K562 (cell line): ENCODE data around the gene HSD17B1. TPM values are rescaled to one million over a fixed set of nuclear protein-coding genes. Genes with fewer than 3 reads are reported as not detected.
A peak's percentile ranks its signal among the peaks of the same experiment; 100 is the strongest.

Experiments
- COPS2 ChIP-seq: fragments of 450-650 bp; conservative IDR thresholded peaks from 2 replicates; pipeline ENCODE4 v1.6.1; 2016; ENCODE audit warnings: mild to moderate bottlenecking, moderate library complexity
- ELF1 ChIP-seq: fragments of 200-800 bp; sonication (Bioruptor generic); IDR thresholded peaks from 2 replicates; pipeline ENCODE4 v1.6.1; 2016; ENCODE audit warnings: missing genetic modification characterization, missing compliant biosample characterization
- FOXJ2 ChIP-seq: fragments of 200-800 bp; sonication (Bioruptor generic); IDR thresholded peaks from 2 replicates; pipeline ENCODE4 v1.6.1; 2016; ENCODE audit warnings: missing genetic modification characterization, missing compliant biosample characterization
- GATA2 ChIP-seq: sonication (generic); formaldehyde crosslinking; IDR thresholded peaks from 2 replicates; pipeline ENCODE4 v1.4.0; 2020; ENCODE audit warnings: mild to moderate bottlenecking, missing genetic modification reagents
- KDM2B ChIP-seq: fragments of 250-450 bp; sonication (Bioruptor Pico); IDR thresholded peaks from 2 replicates; pipeline ENCODE4 v1.8.0; 2021; ENCODE audit warnings: mild to moderate bottlenecking, moderate library complexity
- KLF1 ChIP-seq: fragments of 450-650 bp; IDR thresholded peaks from 2 replicates; pipeline ENCODE4 v1.6.1; 2016; ENCODE audit warnings: missing genetic modification characterization, missing compliant biosample characterization
- KLF16 ChIP-seq: IDR thresholded peaks from 2 replicates; pipeline ENCODE4 v1.6.1; 2016; ENCODE audit warnings: antibody characterized with exemption
- NFIX ChIP-seq: fragments of 250-450 bp; sonication (Bioruptor Pico); IDR thresholded peaks from 2 replicates; pipeline ENCODE4 v1.4.0; 2020; ENCODE audit warnings: low read depth, mild to moderate bottlenecking, moderate library complexity
- RCOR1 ChIP-seq, 2 experiments: IDR thresholded peaks; 2 replicates each; pipeline ENCODE4 v1.6.1; 2012; ENCODE audit warnings: low read depth in 2 of 2, low read length in 2 of 2, borderline replicate concordance in 1 of 2, improper control_type of control experiment in 1 of 2
- RNF2 ChIP-seq: sonication (generic); IDR thresholded peaks from 2 replicates; pipeline ENCODE4 v1.6.1; 2016
- RREB1 ChIP-seq: fragments of 250-450 bp; sonication (Bioruptor Pico); IDR thresholded peaks from 2 replicates; pipeline ENCODE4 v1.4.0; 2020
- SLC30A9 ChIP-seq: fragments of 250-450 bp; sonication (Bioruptor Pico); IDR thresholded peaks from 2 replicates; pipeline ENCODE4 v1.8.0; 2022; ENCODE audit warnings: mild to moderate bottlenecking, moderate library complexity
- TAF1 ChIP-seq: IDR thresholded peaks from 2 replicates; pipeline ENCODE4 v1.6.1; 2011; ENCODE audit warnings: mild to moderate bottlenecking, low read length, moderate library complexity; ENCODE audit not compliant: insufficient read depth, control insufficient read depth, severe bottlenecking; ENCODE audit errors: extremely low read depth
- TEAD2 ChIP-seq: fragments of 450-650 bp; IDR thresholded peaks from 2 replicates; pipeline ENCODE4 v1.6.1; 2016; ENCODE audit warnings: missing genetic modification characterization, control low read depth, missing compliant biosample characterization
- ZNF592 ChIP-seq: fragments of 450-650 bp; IDR thresholded peaks from 2 replicates; pipeline ENCODE4 v1.6.1; 2017; ENCODE audit warnings: antibody characterized with exemption, mild to moderate bottlenecking
- polyA plus RNA-seq, 8 experiments: library from polyadenylated mRNA; depleted of rRNA in 4 of 8; stranded (reverse) in 5 of 8; unstranded in 3 of 8; fragments of >200 nt; fragmentation: Nextera tagmentation in 2 of 8; fragmentation: Illumina TruSeq in 1 of 8; extraction: Ambion mirVana in 2 of 8; extraction: Trizol in 1 of 8; gene quantifications; 2 replicates each; pipeline versions ENCODE4 v1.2.1 to v1.2.3, GENCODE V29; 2011 to 2014; ENCODE audit warnings: inconsistent platforms in 1 of 8, missing spikeins in 1 of 8
- total RNA-seq, 7 experiments: library from RNA; depleted of rRNA in 6 of 7; stranded (reverse); fragments of >200 nt in 6 of 7; fragmentation: Illumina TruSeq in 2 of 7; extraction: Trizol in 2 of 7; gene quantifications; 2 replicates each; pipeline versions ENCODE4 v1.2.1 to v1.2.3, GENCODE V29; 2011 to 2021; ENCODE audit warnings: low replicate concordance in 1 of 7
- TF ChIP-seq, protein P1 (sequence below), 2 experiments: fragments of 450-650 bp; conservative IDR thresholded peaks; 2 replicates each; pipeline ENCODE4 v1.6.1; 2017; ENCODE audit warnings: mild to moderate bottlenecking in 2 of 2, moderate library complexity in 2 of 2

HSD17B1 gene
- total and polyA plus RNA-seq, 9 of the 15 experiments (the other 6 are each of a cell fraction or from before 2014, with no cell fraction given) = 0.55 to 21.1 (median 3.6) TPM

DNA sequence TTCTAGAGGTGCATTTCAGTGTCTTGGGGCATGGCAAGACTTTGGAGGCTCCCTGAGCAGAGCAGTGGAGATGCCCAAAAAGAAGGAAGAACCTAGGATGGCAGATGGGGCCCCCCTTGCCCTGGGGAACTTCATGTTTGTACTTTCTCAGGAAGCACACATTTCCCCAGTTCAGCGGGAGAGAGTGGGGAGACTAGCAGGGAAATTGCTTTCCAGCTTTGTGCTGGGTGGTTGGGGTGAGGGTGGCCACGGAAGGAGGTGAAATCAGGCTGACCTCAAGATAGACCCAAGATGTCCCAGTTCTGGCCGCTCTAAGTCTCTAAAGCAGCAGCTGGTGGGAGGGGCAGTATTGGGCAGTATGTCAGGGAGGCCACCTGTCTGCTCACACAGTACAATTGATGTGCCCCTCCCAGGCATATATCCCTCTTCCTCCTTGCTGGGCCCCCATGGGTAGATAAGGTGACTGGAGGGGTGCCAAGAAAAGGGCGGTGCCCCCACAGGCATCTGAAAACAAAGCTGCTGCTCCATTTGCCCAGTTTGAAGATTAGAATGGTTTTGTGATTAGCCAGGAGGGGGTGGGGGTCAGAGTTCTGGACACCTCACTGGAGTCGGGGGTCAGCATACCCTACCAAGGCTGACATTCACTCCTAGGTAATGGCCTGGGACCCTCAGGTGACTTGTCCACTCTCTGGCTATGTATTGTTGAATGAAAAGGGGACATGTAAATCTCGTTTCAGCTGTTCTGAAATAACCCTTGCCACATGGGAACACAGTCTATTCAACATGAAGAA, 33.8 kb upstream of the HSD17B1 start (continued):
- TF ChIP-seq SLC30A9 (CRISPR knock-in tag) (no peak), TAF1 (peak; percentile 13), RNF2 (peak; percentile 81), KLF1 (tag) (peak; percentile 99), GATA2 (CRISPR knock-in tag) (peak; percentile 40; the same call in 1 of the 2 replicates), KLF16 (peak; percentile 75), ELF1 (tag) (no peak), TEAD2 (tag) (0 out of 2 replicates have a peak, but pooled peaks have one; percentile 3), RCOR1 (IDR thresholded peaks at IDR 0.05; ENCODE audit: borderline replicate concordance in 1 of 2, low read depth in 2 of 2, low read length in 2 of 2) (peak in 1 of 2 experiments; percentile 73; a peak in 3 of 4 replicates), ZNF592 (peak; percentile 58), KDM2B (CRISPR knock-in tag) (no peak), COPS2 (no peak), RREB1 (CRISPR knock-in tag) (no peak), FOXJ2 (peak; percentile 62; the same call in 1 of the 2 replicates), NFIX (CRISPR knock-in tag) (peak; percentile 18; the same call in 1 of the 2 replicates)
- TF ChIP-seq, protein P1, sequence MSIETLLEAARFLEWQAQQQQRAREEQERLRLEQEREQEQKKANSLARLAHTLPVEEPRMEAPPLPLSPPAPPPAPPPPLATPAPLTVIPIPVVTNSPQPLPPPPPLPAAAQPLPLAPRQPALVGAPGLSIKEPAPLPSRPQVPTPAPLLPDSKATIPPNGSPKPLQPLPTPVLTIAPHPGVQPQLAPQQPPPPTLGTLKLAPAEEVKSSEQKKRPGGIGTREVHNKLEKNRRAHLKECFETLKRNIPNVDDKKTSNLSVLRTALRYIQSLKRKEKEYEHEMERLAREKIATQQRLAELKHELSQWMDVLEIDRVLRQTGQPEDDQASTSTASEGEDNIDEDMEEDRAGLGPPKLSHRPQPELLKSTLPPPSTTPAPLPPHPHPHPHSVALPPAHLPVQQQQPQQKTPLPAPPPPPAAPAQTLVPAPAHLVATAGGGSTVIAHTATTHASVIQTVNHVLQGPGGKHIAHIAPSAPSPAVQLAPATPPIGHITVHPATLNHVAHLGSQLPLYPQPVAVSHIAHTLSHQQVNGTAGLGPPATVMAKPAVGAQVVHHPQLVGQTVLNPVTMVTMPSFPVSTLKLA (conservative IDR thresholded peaks at IDR 0.05) = 0 out of 4 replicates have a peak, but pooled peaks have one; percentile 9 to 36
